ENCODE data around the gene PRPS1.
"Not testable (repeated sequence)": the region's sequence is repeated elsewhere in the genome, so short reads cannot be mapped to it uniquely, and the experiment has no call there.

The PRPS1 gene

GRCh38 chrX:107632346-107632745 lies 4.0 kb downstream of the PRPS1 start:
- DNase-seq: no peak

- DNase-seq: no peak
Observed at GRCh38 chrX:107646735-107647134, 18.4 kb downstream of the PRPS1 start.

GRCh38 chrX:107648332-107648731 lies 20.0 kb downstream of the PRPS1 start:
- DNase-seq: no peak

- no peak for DNase-seq
Observed at GRCh38 chrX:107654566-107654871, 26.2 kb downstream of the PRPS1 start.

- DNase-seq: no peak
Observed at GRCh38 chrX:107654872-107655761, 26.8 kb downstream of the PRPS1 start.

- DNase-seq: no peak
Observed at GRCh38 chrX:107656978-107657377, 28.7 kb downstream of the PRPS1 start.

- no peak for DNase-seq
Observed at GRCh38 chrX:107658660-107659059, 30.4 kb downstream of the PRPS1 start.

- DNase-seq: no peak
Observed at GRCh38 chrX:107659286-107659685, 31.0 kb downstream of the PRPS1 start.

GRCh38 chrX:107659768-107660167 lies 31.5 kb downstream of the PRPS1 start:
- no peak for DNase-seq

GRCh38 chrX:107662145-107662544 lies 33.8 kb downstream of the PRPS1 start:
- no peak for DNase-seq

GRCh38 chrX:107662824-107663223 lies 34.5 kb downstream of the PRPS1 start:
- no peak for DNase-seq

GRCh38 chrX:107666931-107667330 lies 38.6 kb downstream of the PRPS1 start:
- DNase-seq: no peak

GRCh38 chrX:107667426-107667825 lies 39.1 kb downstream of the PRPS1 start:
- no peak for DNase-seq

GRCh38 chrX:107668710-107669109 lies 40.4 kb downstream of the PRPS1 start:
- DNase-seq: not testable (repeated sequence)

- no peak for DNase-seq
Observed at GRCh38 chrX:107669261-107669660, 41.0 kb downstream of the PRPS1 start.

- no peak for DNase-seq
Observed at GRCh38 chrX:107669885-107670628, 41.7 kb downstream of the PRPS1 start.

- DNase-seq: not testable (repeated sequence)
Observed at GRCh38 chrX:107671256-107671655, 42.9 kb downstream of the PRPS1 start.

GRCh38 chrX:107672955-107673378 lies 44.7 kb downstream of the PRPS1 start:
- DNase-seq: no peak

GRCh38 chrX:107673431-107673830 lies 45.1 kb downstream of the PRPS1 start:
- DNase-seq: no peak

- no peak for DNase-seq
Observed at GRCh38 chrX:107673933-107674479, 45.7 kb downstream of the PRPS1 start.

GRCh38 chrX:107674480-107675364 lies 46.4 kb downstream of the PRPS1 start:
- no peak for DNase-seq

GRCh38 chrX:107675365-107675654 lies 47.0 kb downstream of the PRPS1 start:
- DNase-seq: no peak

Data from 8988T (cell line).